ENCODE results near the gene DNAJC28. TPM values are rescaled to one million over a fixed set of nuclear protein-coding genes. Genes with fewer than 3 reads are reported as not detected.

DNAJC28 gene
- total RNA-seq, 1 experiment from 2014 or later: 3.5 TPM

GRCh38 chr21:33488936-33489335 is 2.6 kb downstream of the DNAJC28 start (continued):
- no peak for TF ChIP-seq STAT6 (CRISPR knock-in tag; conservative IDR thresholded peaks at IDR 0.05; ENCODE audit: low read depth)
- no peak for TF ChIP-seq IRF1 (CRISPR knock-in tag; IDR thresholded peaks at IDR 0.05)
- no peak for TF ChIP-seq USF2 (CRISPR knock-in tag; IDR thresholded peaks at IDR 0.05)
- TF ChIP-seq NR1H2 (CRISPR knock-in tag; IDR thresholded peaks at IDR 0.05): no peak

GRCh38 chr21:33487996-33488395 is 3.5 kb downstream of the DNAJC28 start:
- ATAC-seq (no peak), DNase-seq (ENCODE audit: low spot score) (no peak)
- CTCF ChIA-PET: no interaction called here
- Mint-ChIP-seq H3K27me3 (ENCODE audit: low read depth) (no peaks in the 10 kb centered on the region), H3K4me1 (peaks cover 8% of the 10 kb centered on the region), H3K36me3 (peaks cover 12% of the 10 kb centered on the region), H3K9me3 (no peaks in the 10 kb centered on the region), H3K27ac (no peak overlapping the region), H3K4me3 (no peak overlapping the region)
- POLR2A ChIA-PET: no interaction called here
- TF ChIP-seq FOXK1 (CRISPR knock-in tag; IDR thresholded peaks at IDR 0.05): no peak
- TF ChIP-seq ETV6 (CRISPR knock-in tag; IDR thresholded peaks at IDR 0.05): no peak
- TF ChIP-seq ZSCAN18 (CRISPR knock-in tag; IDR thresholded peaks at IDR 0.05): no peak
- TF ChIP-seq CREB1 (CRISPR knock-in tag; IDR thresholded peaks at IDR 0.05): no peak
- TF ChIP-seq PREB (CRISPR knock-in tag; IDR thresholded peaks at IDR 0.05; ENCODE audit: borderline replicate concordance): no peak
- TF ChIP-seq USF1 (CRISPR knock-in tag; IDR thresholded peaks at IDR 0.05): no peak

- no peaks in the 10 kb centered on the region for H3K36me3 Mint-ChIP-seq
- TF ChIP-seq TEAD4 (CRISPR knock-in tag; IDR thresholded peaks at IDR 0.05) (no peak), ZSCAN18 (CRISPR knock-in tag; IDR thresholded peaks at IDR 0.05) (no peak), ZNF232 (CRISPR knock-in tag; IDR thresholded peaks at IDR 0.05) (no peak), ZNF138 (CRISPR knock-in tag; conservative IDR thresholded peaks at IDR 0.05) (no peak), FOXP4 (CRISPR knock-in tag; IDR thresholded peaks at IDR 0.05) (no peak), CREM (CRISPR knock-in tag; IDR thresholded peaks at IDR 0.05) (no peak)
- ATAC-seq: no peak
- H3K27ac Mint-ChIP-seq: no peak overlapping the region
- ChIA-PET POLR2A (interaction anchor here (3.0 kb wide), 1 partner anchor 10 kb away, joined by 15 read pairs; the partner anchor contains the start of gene DNAJC28), CTCF (interaction anchor here (1.2 to 2.5 kb wide), 3 partner anchors 10 to 120 kb away, joined by 4 to 6 read pairs (median 4); partner anchors contain the start of gene DNAJC28)
- no peak for DNase-seq (ENCODE audit: low spot score)
- H3K27me3 Mint-ChIP-seq (ENCODE audit: low read depth): peaks cover 8% of the 10 kb centered on the region
- peaks cover 6% of the 10 kb centered on the region for H3K4me1 Mint-ChIP-seq
- H3K4me3 Mint-ChIP-seq: peak overlapping the region; percentile 82
- no peaks in the 10 kb centered on the region for H3K9me3 Mint-ChIP-seq
These were observed 10.1 kb downstream of the DNAJC28 start for GRCh38 chr21:33481314-33481943.

Measured in WTC11 (cell line).